AG04450 (cell line): Measurements from ENCODE around the gene B3GALT5. TPM values are rescaled to one million over a fixed set of nuclear protein-coding genes. Genes with fewer than 3 reads are reported as not detected.

Experiments used
- CTCF ChIA-PET: fragments of 300-600, 350-600 bp; formaldehyde crosslinking; extraction: SDS; loops from one replicate; lab custom pipeline; 2022; ENCODE audit warnings: antibody characterized with exemption, inconsistent platforms; lab: Charles Lee
- POLR2A ChIA-PET: fragments of 350-600 bp; formaldehyde crosslinking; extraction: SDS; loops from one replicate; lab custom pipeline; 2021; ENCODE audit warnings: antibody characterized with exemption, inconsistent platforms; lab: Yijun Ruan, JAX
- DNase-seq: peaks from one replicate; pipeline ENCODE4 v3.0.0-alpha.2; 2011; ENCODE audit warnings: low read depth, low spot score
- H3K27ac ChIP-seq: one replicate; pipeline ENCODE4 v1.5.1; 2012; ENCODE audit warnings: low read depth, low read length, control low read depth
- H3K27me3 ChIP-seq: one replicate; pipeline ENCODE4 v1.6.0; 2012; ENCODE audit warnings: low read length; ENCODE audit not compliant: control insufficient read depth, insufficient read depth
- H3K4me3 ChIP-seq: 2 replicates; pipeline ENCODE4 v1.5.1; 2011; ENCODE audit warnings: mild to moderate bottlenecking, low read depth, low read length, control low read depth
- H3K9me3 ChIP-seq: 2 replicates; pipeline ENCODE4 v1.5.1; 2012; ENCODE audit warnings: low read length; ENCODE audit not compliant: control insufficient read depth, insufficient read depth
- CTCF ChIP-seq: IDR thresholded peaks from 2 replicates; pipeline ENCODE4 v1.5.1; 2011; ENCODE audit warnings: low read depth, low read length, control low read depth, inconsistent platforms
- polyA plus RNA-seq: library from polyadenylated mRNA; depleted of rRNA; stranded (reverse); fragments of >200 nt; gene quantifications from 2 replicates; pipeline ENCODE4 v1.2.3, GENCODE V29; 2011

Gene B3GALT5
- polyA plus RNA-seq, 1 experiment, result 0.05 TPM

GRCh38 chr21:39587376-39587775, 25.4 kb upstream of the B3GALT5 start:
- Histone ChIP-seq H3K27ac (no peak overlapping the region), H3K27me3 (no peaks in the 10 kb centered on the region), H3K4me3 (no peak overlapping the region), H3K9me3 (no peaks in the 10 kb centered on the region)
- no peak for DNase-seq
- POLR2A ChIA-PET, result no interaction called here
- CTCF ChIA-PET, result no interaction called here
- no peak for TF ChIP-seq CTCF

GRCh38 chr21:39588884-39589283, 23.9 kb upstream of the B3GALT5 start:
- no peaks in the 10 kb centered on the region for H3K9me3 ChIP-seq
- POLR2A ChIA-PET, result no interaction called here
- no peak for TF ChIP-seq CTCF
- no peak for DNase-seq
- no peaks in the 10 kb centered on the region for H3K27me3 ChIP-seq
- H3K4me3 ChIP-seq, result no peak overlapping the region
- H3K27ac ChIP-seq, result no peak overlapping the region
- CTCF ChIA-PET, result no interaction called here

GRCh38 chr21:39593522-39593921, 19.2 kb upstream of the B3GALT5 start:
- ChIA-PET POLR2A (no interaction called here), CTCF (no interaction called here)
- no peak for TF ChIP-seq CTCF
- Histone ChIP-seq H3K27me3 (no peaks in the 10 kb centered on the region), H3K27ac (no peak overlapping the region), H3K9me3 (no peaks in the 10 kb centered on the region), H3K4me3 (no peak overlapping the region)
- no peak for DNase-seq

GRCh38 chr21:39595465-39595864, 17.3 kb upstream of the B3GALT5 start:
- Histone ChIP-seq H3K27ac (no peak overlapping the region), H3K27me3 (peaks cover 3% of the 10 kb centered on the region), H3K4me3 (no peak overlapping the region), H3K9me3 (no peaks in the 10 kb centered on the region)
- TF ChIP-seq CTCF, result no peak
- CTCF ChIA-PET, result no interaction called here
- DNase-seq, result no peak
- POLR2A ChIA-PET, result no interaction called here

GRCh38 chr21:39597595-39597994, 15.1 kb upstream of the B3GALT5 start:
- CTCF ChIA-PET, result no interaction called here

More at GRCh38 chr21:39597595-39597994, 15.1 kb upstream of the B3GALT5 start:
- Histone ChIP-seq H3K27ac (no peak overlapping the region), H3K9me3 (no peaks in the 10 kb centered on the region), H3K4me3 (no peak overlapping the region), H3K27me3 (peaks cover 6% of the 10 kb centered on the region)
- DNase-seq, result no peak
- POLR2A ChIA-PET, result no interaction called here
- no peak for TF ChIP-seq CTCF
